HAP-1 (cell line): ENCODE results near the gene MNT.

Experiments used
- DNase-seq, 2 experiments: peaks; one replicate each; pipeline ENCODE4 v3.0.0-alpha.2; 2016 to 2020; ENCODE audit warnings: low spot score in 2 of 2
- H3K27me3 ChIP-seq: fragments of 250-450 bp; sonication (Bioruptor Pico); 2 replicates; pipeline ENCODE4 v1.5.1; 2020; ENCODE audit warnings: low read depth, mild to moderate bottlenecking, moderate library complexity
- H3K36me3 ChIP-seq: fragments of 250-450 bp; sonication (Bioruptor Pico); replicated peaks from 2 replicates; pipeline ENCODE4 v1.5.1; 2020; ENCODE audit warnings: mild to moderate bottlenecking
- H3K4me1 ChIP-seq: fragments of 250-450 bp; sonication (Bioruptor Pico); 2 replicates; pipeline ENCODE4 v1.5.1; 2020; ENCODE audit warnings: mild to moderate bottlenecking
- H3K4me3 ChIP-seq: fragments of 250-450 bp; sonication (Bioruptor Pico); 2 replicates; pipeline ENCODE4 v1.5.1; 2020; ENCODE audit warnings: mild to moderate bottlenecking, moderate library complexity
- H3K9me3 ChIP-seq: fragments of 250-450 bp; sonication (Bioruptor Pico); 2 replicates; pipeline ENCODE4 v1.5.1; 2020; ENCODE audit warnings: mild to moderate bottlenecking, moderate library complexity
- in situ Hi-C: fragments of 300-500 bp; cut with MboI; formaldehyde crosslinking; loops from 3 replicates; pipeline ENCODE4 v1.14.3; 2020; ENCODE audit warnings: low sequenced_read_pairs, inconsistent platforms, mixed read lengths

MNT gene

GRCh38 chr17:2406903-2407790 is 6.3 kb upstream of the MNT start:
- H3K27me3 ChIP-seq, result no peaks in the 10 kb centered on the region
- no peak overlapping the region for H3K4me3 ChIP-seq
- in situ Hi-C loops, result no loop called here
- peaks cover 5% of the 10 kb centered on the region for H3K4me1 ChIP-seq
- no peaks in the 10 kb centered on the region for H3K36me3 ChIP-seq
- H3K9me3 ChIP-seq, result no peaks in the 10 kb centered on the region
- DNase-seq, result no peak

- no peaks in the 10 kb centered on the region for H3K27me3 ChIP-seq
- H3K4me3 ChIP-seq, result no peak overlapping the region
- no peak for DNase-seq
- peaks cover 5% of the 10 kb centered on the region for H3K4me1 ChIP-seq
- in situ Hi-C loops, result no loop called here
- no peaks in the 10 kb centered on the region for H3K9me3 ChIP-seq
- H3K36me3 ChIP-seq, result no peaks in the 10 kb centered on the region
Observed at GRCh38 chr17:2406271-2406902, 5.5 kb upstream of the MNT start.

GRCh38 chr17:2405247-2405926 is 4.5 kb upstream of the MNT start:
- DNase-seq, result no peak
- Histone ChIP-seq H3K9me3 (no peaks in the 10 kb centered on the region), H3K27me3 (no peaks in the 10 kb centered on the region), H3K4me3 (no peak overlapping the region), H3K4me1 (peaks cover 5% of the 10 kb centered on the region), H3K36me3 (no peaks in the 10 kb centered on the region; the same call in 1 of the 2 replicates)
- in situ Hi-C loops, result no loop called here

DNA sequence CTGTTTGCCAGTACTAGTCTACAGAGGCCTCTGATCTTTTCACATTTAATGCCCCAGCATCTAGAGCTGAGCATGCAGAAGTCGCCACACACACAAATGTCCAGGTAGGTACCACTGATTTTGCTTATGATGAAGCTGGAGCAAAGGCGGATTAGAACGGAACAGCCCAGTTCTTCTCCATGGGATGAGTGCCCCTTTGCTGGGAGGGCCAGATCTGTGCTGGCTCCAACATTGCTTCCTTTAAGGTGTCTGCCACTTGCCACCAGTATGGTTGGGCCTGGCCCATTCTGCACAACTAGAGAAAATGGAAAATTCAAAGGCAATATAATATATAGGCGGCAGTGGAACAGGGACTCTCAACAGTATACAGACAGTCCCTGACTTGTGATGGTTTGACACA is 2.2 kb upstream of the MNT start:
- in situ Hi-C loops, result no loop called here
- Histone ChIP-seq H3K36me3 (peaks cover 4% of the 10 kb centered on the region; the same call in 1 of the 2 replicates), H3K4me1 (peaks cover 14% of the 10 kb centered on the region), H3K27me3 (no peaks in the 10 kb centered on the region), H3K4me3 (no peak overlapping the region), H3K9me3 (no peaks in the 10 kb centered on the region)
- no peak for DNase-seq

DNA sequence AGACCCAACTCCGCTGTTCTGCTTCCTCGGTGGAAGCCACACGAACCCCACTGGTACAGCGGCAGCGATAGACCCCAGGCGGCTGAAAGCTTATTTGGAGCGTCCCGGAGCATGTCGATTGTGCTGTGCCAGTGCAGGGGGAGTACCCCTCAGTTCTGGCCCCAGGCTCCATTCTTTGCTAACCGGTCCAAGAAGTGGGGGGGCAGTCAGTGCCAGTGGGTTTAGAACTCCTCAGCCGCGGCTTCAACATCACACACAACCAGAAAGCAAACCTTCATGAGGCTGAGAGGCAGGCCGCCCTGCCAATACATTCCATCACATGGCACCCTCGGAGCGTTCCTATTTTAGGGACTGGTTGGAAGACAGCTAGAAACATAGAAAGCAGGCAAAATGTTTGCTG is 1.7 kb upstream of the MNT start:
- peak overlapping the region; percentile 72 for H3K4me3 ChIP-seq
- H3K4me1 ChIP-seq, result peaks cover 18% of the 10 kb centered on the region
- no peak for DNase-seq
- in situ Hi-C loops, result no loop called here
- no peaks in the 10 kb centered on the region for H3K9me3 ChIP-seq
- peaks cover 4% of the 10 kb centered on the region; the same call in 1 of the 2 replicates for H3K36me3 ChIP-seq
- H3K27me3 ChIP-seq, result no peaks in the 10 kb centered on the region

GRCh38 chr17:2401426-2402221 is 764 bp upstream of the MNT start:
- H3K27me3 ChIP-seq, result no peaks in the 10 kb centered on the region
- H3K9me3 ChIP-seq, result no peaks in the 10 kb centered on the region
- H3K36me3 ChIP-seq, result peaks cover 4% of the 10 kb centered on the region; the same call in 1 of the 2 replicates
- in situ Hi-C loops, result no loop called here
- peak; percentile 95 to 100 for DNase-seq
- peaks cover 25% of the 10 kb centered on the region for H3K4me1 ChIP-seq
- peak overlapping the region; percentile 72 for H3K4me3 ChIP-seq

GRCh38 chr17:2400474-2400866 is 390 bp downstream of the MNT start:
- Histone ChIP-seq H3K9me3 (no peaks in the 10 kb centered on the region), H3K4me3 (peak overlapping the region; percentile 72), H3K27me3 (no peaks in the 10 kb centered on the region), H3K36me3 (peaks cover 4% of the 10 kb centered on the region; the same call in 1 of the 2 replicates), H3K4me1 (peaks cover 33% of the 10 kb centered on the region)
- DNase-seq, result peak; percentile 40 to 77
- in situ Hi-C loops, result no loop called here

- peak; percentile 90 to 95 for DNase-seq
- Histone ChIP-seq H3K9me3 (no peaks in the 10 kb centered on the region), H3K4me3 (peak overlapping the region; percentile 72), H3K36me3 (peaks cover 4% of the 10 kb centered on the region; the same call in 1 of the 2 replicates), H3K27me3 (no peaks in the 10 kb centered on the region), H3K4me1 (peaks cover 33% of the 10 kb centered on the region)
- in situ Hi-C loops, result loop anchor here (25.0 kb wide), 1 partner anchor 612 kb away; no protein-coding TSS in a partner anchor
Observed at GRCh38 chr17:2399572-2400473, 1.0 kb downstream of the MNT start.

DNA sequence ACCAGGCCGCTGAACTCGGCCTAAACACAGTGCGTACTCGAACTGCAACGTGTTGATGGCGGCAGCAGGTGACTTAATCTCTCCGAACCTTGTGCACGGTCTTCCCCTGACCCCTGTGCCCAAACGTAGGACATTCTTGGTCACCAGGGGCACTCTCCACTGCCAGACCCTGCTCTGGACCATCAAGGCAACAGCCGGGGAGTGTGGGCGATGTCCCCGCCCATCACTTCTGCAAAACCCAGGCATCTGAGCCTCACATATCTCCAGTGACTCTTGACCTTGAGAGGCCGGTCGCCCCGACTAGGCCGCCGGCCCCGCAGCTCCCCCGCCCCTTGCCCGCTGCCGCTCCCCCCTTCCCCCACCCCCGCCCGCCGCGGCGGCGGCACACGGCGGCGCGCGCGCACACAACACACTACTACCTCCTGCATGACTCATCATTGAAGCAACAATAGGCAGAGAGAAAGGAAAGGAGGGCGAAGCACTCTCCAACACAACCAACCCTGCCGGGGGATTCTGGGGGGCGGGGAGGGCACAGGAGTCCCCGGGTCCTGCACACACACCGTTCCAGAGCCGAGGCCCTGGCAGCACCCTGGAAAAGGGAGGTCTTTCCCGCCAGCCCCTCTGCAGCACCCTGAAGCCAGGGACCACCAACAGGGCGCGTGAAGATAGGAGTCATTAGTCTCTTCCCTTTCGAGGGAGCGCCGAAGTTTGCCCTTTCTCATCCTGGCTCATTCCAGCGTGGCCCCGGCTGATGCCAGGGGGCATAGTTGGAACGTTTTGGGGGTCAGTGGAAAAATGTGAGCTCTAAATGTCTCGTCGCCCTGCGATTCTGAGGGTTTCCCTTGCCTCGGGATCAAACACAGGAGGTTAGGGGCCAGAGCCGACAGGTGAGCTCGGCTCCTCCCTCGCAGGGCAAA is 1.9 kb downstream of the MNT start:
- peak; percentile 81 to 85 for DNase-seq
- H3K36me3 ChIP-seq, result peaks cover 4% of the 10 kb centered on the region; the same call in 1 of the 2 replicates
- H3K27me3 ChIP-seq, result no peaks in the 10 kb centered on the region
- H3K4me3 ChIP-seq, result peak overlapping the region; percentile 72
- peaks cover 39% of the 10 kb centered on the region for H3K4me1 ChIP-seq
- H3K9me3 ChIP-seq, result no peaks in the 10 kb centered on the region
- in situ Hi-C loops, result loop anchor here (25.0 kb wide), 1 partner anchor 613 kb away; no protein-coding TSS in a partner anchor

DNA sequence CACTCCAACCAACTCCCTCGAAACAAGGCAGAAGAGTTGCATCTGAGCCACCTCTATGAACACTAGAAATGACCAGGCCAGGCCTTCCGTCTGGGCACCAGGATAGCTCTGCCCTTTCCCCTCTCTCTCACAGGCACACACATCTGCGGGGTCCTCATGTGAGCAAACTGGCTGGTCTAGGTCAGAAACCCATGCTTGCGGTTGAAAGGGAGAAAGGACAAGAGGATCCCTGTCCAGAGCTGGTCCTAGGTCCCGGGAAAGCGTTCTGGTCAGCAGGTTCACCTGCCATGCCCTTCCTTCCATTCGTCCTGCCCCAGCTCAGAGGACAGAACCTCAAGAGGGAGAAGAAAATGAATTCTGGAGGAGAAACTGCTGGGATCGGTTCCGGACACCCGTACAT is 2.7 kb downstream of the MNT start:
- in situ Hi-C loops, result loop anchor here (25.0 kb wide), 1 partner anchor 614 kb away; no protein-coding TSS in a partner anchor
- Histone ChIP-seq H3K4me1 (peaks cover 41% of the 10 kb centered on the region), H3K4me3 (peak overlapping the region; percentile 72), H3K36me3 (peaks cover 4% of the 10 kb centered on the region; the same call in 1 of the 2 replicates), H3K27me3 (no peaks in the 10 kb centered on the region), H3K9me3 (no peaks in the 10 kb centered on the region)
- no peak for DNase-seq
